Mammary epithelial cell (primary cell): ENCODE data around the gene SPSB4.

Source experiments
- CTCF ChIP-seq, 2 donors: IDR thresholded peaks in 1 of 2; conservative IDR thresholded peaks in 1 of 2; 2 replicates each; pipeline ENCODE4 v1.5.1; 2011 to 2012; ENCODE audit warnings: inconsistent platforms in 2 of 2, low read length in 2 of 2, mild to moderate bottlenecking in 2 of 2, control low read depth in 1 of 2, low read depth in 1 of 2; ENCODE audit not compliant: insufficient read depth in 1 of 2; ENCODE audit errors: extremely low read depth in 1 of 2
- EZH2 ChIP-seq: IDR thresholded peaks from 2 replicates; pipeline ENCODE4 v1.6.1; 2012; ENCODE audit warnings: low read length, inconsistent platforms, borderline replicate concordance

GRCh38 chr3:141114179-141114745 is 63.1 kb downstream of the SPSB4 start:
- TF ChIP-seq CTCF (conservative IDR thresholded peaks at IDR 0.05 in 1 of 2, IDR thresholded peaks at IDR 0.05 in 1 of 2; ENCODE audit: extremely low read depth in 1 of 2, insufficient read depth in 1 of 2, low read depth in 1 of 2, low read length in 2 of 2): no peak
- no peak for TF ChIP-seq EZH2
